ENCODE data around the gene OR2AG2.

Gene OR2AG2

DNA sequence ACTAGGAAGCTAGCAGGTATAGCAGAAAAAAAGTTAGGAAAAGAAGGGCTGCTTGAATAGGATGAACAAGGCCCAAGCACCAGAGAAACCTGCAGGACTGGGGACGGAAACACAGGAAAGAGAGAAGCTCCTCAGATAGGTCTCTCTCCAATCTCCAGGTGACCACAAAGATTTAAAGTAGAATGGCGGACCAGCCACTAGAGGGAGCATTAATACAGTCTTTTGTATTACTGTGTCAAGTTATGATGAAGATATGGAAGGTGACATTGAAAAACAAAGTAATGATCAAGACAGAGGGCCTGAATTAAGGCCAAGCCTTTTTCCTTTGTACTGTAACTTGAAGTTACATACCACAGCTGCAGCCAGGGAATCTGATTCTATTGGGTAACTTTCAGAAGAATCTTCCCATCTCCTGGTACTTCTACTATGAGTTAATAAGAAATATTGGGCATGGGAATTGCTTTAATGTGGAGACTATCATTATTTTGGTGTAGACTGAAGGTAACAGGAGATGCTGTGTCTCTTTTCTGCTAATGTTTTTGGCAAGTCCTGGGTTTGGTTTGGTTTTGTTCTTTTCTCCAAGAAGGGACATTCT is 33.8 kb downstream of the OR2AG2 start:
- DNase-seq: peak; percentile 49

DNA sequence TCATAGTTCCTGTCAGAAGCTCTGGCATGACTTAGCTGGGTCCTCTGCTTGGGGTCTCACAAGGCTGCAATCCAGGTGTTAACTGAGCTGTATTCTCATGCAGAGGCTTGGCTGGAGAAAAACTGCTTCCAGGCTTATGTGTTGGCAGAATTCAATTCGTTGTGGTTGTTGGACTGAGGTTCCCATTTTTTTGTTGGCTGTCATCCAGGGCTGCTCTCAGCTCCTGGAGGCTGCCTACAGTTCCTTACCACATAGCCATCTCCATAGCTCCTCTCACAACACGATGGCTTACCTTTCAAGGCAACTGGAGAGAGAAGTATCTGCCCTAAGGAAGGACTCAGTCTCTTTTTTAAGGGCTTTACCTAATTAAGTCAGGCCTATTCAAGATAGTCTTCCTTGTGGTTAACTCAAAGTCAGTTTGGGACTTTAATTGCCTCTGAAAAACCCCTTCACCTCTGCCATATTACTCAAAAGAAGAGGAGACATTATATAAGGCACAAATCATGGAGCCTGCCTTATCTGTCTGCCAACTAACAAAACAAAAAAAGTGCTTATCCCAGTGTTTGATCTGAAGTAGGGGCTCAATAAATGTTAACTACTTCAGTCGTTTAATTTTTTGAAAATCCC is 35.2 kb downstream of the OR2AG2 start:
- no peak for DNase-seq

DNA sequence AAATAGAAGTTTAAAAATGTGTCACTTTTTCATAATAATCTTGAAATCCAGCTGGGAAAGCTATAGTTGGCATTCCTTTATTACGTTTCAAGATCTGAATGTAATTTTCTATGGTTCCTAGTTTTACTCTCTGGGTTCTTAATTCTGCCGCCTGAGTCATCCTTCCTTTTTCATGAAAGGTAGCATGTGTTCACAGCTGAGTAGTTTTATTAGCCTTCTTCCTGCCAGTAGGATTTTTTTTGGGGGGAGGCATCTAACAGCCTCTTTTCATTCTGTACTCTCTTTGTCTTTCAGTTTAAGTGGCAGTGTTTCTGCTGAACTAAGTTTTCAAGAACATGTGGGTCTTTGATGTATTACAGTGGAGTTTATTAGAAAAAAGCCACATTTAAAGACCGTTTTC is 36.5 kb downstream of the OR2AG2 start:
- DNase-seq: no peak

DNA sequence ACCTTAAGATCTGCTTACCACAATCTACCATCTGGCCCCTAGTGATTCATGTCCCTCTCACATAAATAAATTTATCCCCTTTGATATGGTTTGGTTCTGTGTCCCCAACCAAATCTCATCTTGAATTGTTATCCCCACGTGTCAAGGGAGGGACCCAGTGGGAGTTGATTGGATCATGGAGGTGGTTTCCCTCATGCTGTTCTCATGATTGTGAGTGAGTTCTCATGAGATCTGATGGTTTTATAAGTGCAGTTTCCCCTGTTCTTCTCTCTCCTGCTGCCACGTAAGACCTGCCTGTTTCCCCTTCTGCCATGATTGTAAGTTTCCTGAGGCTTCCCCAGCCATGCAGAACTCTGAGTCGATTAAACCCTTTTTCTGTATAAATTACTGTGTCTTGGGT is 37.2 kb downstream of the OR2AG2 start:
- DNase-seq: no peak

DNA sequence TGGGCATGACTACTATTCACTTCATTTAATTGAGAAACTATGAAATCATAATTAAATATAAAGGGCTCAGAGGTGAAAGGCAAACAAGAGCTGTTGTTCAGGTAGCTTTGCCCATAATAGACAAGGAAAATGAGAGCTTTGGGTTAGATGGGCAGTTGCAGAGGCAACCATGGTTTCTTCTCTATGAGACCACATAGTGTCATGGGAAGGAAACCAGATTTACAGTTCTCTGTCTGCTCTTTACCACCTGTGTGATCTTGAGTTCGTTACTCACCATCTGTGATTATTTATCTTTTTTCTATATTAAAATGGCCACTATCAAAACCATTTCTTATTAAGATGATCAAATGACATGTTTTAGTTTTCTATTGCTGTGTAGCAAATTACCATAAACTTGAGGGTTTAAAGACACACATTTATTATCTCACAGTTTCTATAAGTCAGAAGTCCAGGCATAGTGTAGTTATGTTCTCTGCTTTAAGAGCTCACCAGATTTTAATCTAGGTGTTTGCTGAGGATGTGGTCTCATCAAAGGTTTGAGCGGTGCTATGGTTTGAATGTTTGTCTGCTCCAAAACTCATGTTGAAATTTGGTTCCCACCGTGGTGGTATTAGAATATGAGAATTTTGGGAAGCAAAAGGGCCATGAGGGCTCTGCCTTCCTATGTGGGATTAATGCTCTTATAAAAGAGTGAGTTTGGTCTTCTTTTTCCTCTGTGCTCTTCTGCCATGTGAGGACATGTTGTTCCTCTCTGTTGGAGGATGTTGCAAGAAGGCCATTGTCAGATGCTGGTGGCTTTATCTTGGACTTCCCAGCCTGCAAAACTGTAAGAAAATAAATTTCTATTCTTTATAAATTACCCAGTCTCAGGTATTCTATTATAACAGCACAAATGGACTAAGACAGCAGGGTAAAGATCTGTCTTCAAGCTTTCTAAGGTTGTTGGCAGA is 38.2 kb downstream of the OR2AG2 start:
- DNase-seq: no peak

DNA sequence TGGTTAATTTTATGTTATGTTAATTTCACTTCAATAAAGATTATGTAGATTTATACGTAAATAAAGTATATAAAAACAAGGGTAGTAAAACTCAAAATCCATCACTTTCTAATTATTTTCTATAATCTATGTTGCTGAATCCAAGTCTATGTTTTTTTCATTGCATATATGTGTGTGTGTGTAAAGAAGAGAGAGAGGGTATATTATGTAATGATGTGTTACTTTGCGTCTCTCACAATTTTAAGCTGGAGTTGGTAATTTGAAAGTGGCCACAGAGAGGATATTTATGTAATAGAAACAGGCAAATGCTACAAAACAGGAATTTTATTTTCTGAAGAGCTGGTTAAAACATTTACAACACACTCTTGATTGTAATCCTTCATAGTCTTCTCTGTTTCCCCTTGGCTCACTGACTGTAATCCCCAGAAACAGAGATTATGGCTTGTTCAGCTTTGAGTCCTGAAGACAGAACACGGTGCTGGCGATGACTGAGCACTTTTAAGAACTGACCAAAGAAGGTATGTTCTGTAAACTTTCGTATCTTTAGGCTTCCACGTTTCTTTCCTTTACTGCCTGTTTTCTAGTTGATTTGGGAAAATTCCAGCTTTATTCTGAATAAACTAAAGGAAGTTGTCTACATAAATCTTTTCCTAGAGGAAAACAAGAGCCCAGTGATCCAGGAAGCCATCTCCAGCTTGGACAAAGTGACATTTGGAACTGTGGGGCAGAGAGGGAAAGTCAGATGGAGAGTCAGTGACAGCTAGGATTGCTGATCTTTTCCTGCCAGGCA is 43.6 kb downstream of the OR2AG2 start:
- no peak for DNase-seq

DNA sequence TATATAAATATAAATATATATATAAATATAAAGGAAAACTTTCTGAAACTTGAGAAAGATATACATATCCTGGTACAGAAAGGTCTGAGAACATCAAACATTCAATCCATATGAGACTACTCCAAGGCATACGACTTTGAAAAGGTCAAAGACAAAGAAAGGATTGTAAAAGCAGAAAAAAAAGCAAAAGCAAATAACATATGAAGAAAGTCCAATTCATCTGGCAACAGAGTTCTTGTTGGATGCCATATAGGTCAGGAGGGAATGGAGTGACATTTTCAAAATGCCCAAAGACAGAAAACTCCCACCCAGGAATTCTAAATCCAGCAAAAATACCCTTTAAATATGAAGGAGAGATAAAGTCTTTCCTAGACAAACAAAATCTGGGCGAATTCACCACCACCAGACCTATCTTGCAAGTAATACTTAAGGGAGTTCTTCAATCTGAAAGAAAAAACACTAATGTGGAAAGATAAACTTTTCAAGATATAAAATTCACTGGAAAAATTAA is 46.3 kb downstream of the OR2AG2 start:
- DNase-seq: no peak

DNA sequence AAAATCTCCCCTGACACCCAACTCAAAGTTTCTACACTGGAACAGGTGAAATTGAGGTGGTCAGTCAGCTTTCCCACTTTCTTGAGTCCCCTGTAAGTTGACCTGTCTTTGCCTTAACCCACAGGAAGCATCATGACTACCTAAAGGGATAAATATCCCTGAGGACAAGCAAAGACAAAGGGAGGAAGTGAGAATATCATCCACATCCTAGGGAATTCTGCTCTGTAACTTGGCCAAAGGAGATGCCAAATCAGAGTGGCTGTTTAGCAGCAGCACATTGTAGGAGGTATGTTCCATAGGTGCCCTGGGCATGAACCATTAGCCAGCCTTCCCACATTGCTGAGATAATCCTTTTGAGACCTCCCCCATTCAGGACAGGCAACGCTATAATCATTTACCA is 47.8 kb downstream of the OR2AG2 start:
- no peak for DNase-seq

DNA sequence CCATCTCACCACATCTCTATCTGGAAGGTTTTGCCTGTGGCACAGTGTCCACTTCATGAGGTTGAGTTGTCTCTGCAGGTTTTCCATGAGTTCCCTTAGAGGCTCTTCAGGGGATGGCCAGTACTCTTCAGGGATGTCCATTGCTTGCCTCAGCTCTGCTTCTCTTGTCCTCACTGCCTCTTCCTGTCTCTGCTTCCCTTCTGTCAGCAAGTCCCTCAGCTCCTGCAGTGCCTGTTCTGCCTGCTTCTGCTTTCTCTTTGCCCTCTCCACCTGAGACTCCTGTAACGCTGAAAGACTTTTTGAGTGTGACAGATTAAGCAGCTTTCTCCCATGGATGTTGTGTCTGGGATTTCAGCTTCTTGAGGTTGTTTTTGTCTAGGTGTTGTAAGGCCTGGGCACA is 50.4 kb downstream of the OR2AG2 start:
- no peak for DNase-seq

DNA sequence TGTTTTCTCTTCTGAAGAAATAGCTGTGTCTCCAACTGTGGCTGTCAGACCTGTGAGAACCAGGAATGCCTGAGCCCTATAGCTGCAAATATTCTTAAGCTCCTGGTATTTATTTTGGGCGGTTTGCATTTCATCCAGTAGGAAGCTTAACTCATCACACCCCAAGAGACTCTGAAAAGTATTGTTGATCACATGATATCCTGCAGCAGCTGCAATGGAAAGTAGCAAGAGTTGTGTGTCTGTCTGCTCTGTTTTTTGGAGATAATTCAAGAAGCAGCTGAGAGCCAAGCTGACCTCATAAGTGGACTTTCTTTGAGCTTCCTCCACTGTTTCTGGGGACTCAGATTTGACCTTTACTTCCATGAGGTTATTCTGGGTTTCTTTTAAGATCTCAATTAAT is 52.2 kb downstream of the OR2AG2 start:
- no peak for DNase-seq

DNA sequence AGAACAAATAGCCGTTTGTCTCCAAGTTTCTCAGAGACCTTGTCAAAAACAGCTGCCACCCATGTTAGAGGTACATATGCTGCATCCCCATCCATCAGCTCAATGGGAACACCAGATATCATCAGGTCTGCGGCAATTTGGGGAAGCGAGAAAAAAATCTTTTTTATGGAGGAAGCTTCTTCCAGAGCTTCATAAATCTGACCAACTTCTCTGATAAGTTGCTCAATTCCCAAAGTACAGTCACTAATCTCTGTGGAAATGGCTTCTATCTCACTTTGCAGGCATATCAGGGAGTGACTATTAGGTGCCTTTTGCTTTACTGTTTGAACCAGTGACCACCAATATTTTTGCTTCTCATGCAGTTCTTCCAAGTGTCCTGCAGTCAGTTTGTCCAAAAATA is 54.4 kb downstream of the OR2AG2 start:
- DNase-seq: no peak

Data from CD4-positive, alpha-beta T cell treated with Interferon gamma for 1 hour (primary cell).